H9 (cell line): Measurements from ENCODE around the gene ZNF668. TPM values are rescaled to one million over a fixed set of nuclear protein-coding genes. Genes with fewer than 3 reads are reported as not detected.

ENCODE experiments used
- DNase-seq: peaks from one replicate; pipeline ENCODE4 v3.0.0-alpha.2; 2017
- H2AFZ ChIP-seq: one replicate; pipeline ENCODE4 v1.6.1; 2013; ENCODE audit warnings: mild to moderate bottlenecking, low read length, control low read depth, moderate library complexity
- H2AK5ac ChIP-seq: 2 replicates; pipeline ENCODE4 v1.6.1; 2013; ENCODE audit warnings: low read length, control low read depth, mixed read lengths; ENCODE audit not compliant: insufficient read length
- H2BK120ac ChIP-seq: one replicate; pipeline ENCODE4 v1.6.1; 2013; ENCODE audit warnings: low read depth, mild to moderate bottlenecking, low read length, control low read depth, inconsistent platforms; ENCODE audit not compliant: poor library complexity, severe bottlenecking
- H2BK12ac ChIP-seq: 2 replicates; pipeline ENCODE4 v1.6.1; 2013; ENCODE audit warnings: low read length, control low read depth, mixed read lengths, low read depth; ENCODE audit not compliant: insufficient read length
- H2BK15ac ChIP-seq: 2 replicates; pipeline ENCODE4 v1.6.1; 2013; ENCODE audit warnings: low read depth, low read length, control low read depth
- H2BK20ac ChIP-seq: one replicate; pipeline ENCODE4 v1.6.1; 2013; ENCODE audit warnings: low read depth, mild to moderate bottlenecking, low read length, control low read depth, inconsistent platforms; ENCODE audit not compliant: poor library complexity, severe bottlenecking
- H2BK5ac ChIP-seq: 2 replicates; pipeline ENCODE4 v1.6.1; 2013; ENCODE audit warnings: low read length, control low read depth, mixed read lengths; ENCODE audit not compliant: insufficient read length
- H3K14ac ChIP-seq: 2 replicates; pipeline ENCODE4 v1.6.1; 2013; ENCODE audit warnings: low read length, control low read depth; ENCODE audit not compliant: insufficient read depth
- H3K18ac ChIP-seq: 2 replicates; pipeline ENCODE4 v1.6.1; 2013; ENCODE audit warnings: low read depth, mild to moderate bottlenecking, mixed read lengths, low read length, control low read depth; ENCODE audit not compliant: insufficient read length
- H3K23ac ChIP-seq: 2 replicates; pipeline ENCODE4 v1.6.1; 2013; ENCODE audit warnings: low read length, control low read depth, mixed read lengths, low read depth; ENCODE audit not compliant: insufficient read length
- H3K23me2 ChIP-seq: 2 replicates; pipeline ENCODE4 v1.6.1; 2013; ENCODE audit warnings: low read depth, mild to moderate bottlenecking, mixed read lengths, low read length, control low read depth; ENCODE audit not compliant: insufficient read length, poor library complexity, severe bottlenecking
- H3K27ac ChIP-seq: 2 replicates; pipeline ENCODE4 v1.5.1; 2013; ENCODE audit warnings: low read length, control low read depth, mixed read lengths, low read depth; ENCODE audit not compliant: insufficient read length
- H3K27me3 ChIP-seq: 2 replicates; pipeline ENCODE4 v1.6.1; 2013; ENCODE audit warnings: low read length, control low read depth, inconsistent platforms; ENCODE audit not compliant: insufficient read depth
- H3K4ac ChIP-seq: 2 replicates; pipeline ENCODE4 v1.6.1; 2013; ENCODE audit warnings: low read depth, mild to moderate bottlenecking, control low read depth, inconsistent platforms, low read length, moderate library complexity
- H3K4me1 ChIP-seq: 2 replicates; pipeline ENCODE4 v1.6.1; 2013; ENCODE audit warnings: low read length, control low read depth, inconsistent platforms; ENCODE audit not compliant: insufficient read depth
- H3K4me2 ChIP-seq: 2 replicates; pipeline ENCODE4 v1.6.1; 2013; ENCODE audit warnings: low read length, control low read depth, mixed read lengths; ENCODE audit not compliant: insufficient read length, insufficient read depth
- H3K56ac ChIP-seq: 2 replicates; pipeline ENCODE4 v1.6.1; 2013; ENCODE audit warnings: low read depth, mild to moderate bottlenecking, mixed read lengths, low read length, control low read depth; ENCODE audit not compliant: insufficient read length
- H3K79me1 ChIP-seq: 2 replicates; pipeline ENCODE4 v1.6.1; 2013; ENCODE audit warnings: low read depth, mild to moderate bottlenecking, moderate library complexity, low read length, control low read depth, inconsistent platforms; ENCODE audit not compliant: insufficient read depth, poor library complexity, severe bottlenecking
- H3K79me2 ChIP-seq: 2 replicates; pipeline ENCODE4 v1.6.1; 2013; ENCODE audit warnings: low read length, control low read depth, inconsistent platforms; ENCODE audit not compliant: insufficient read depth
- H3K9ac ChIP-seq: 2 replicates; pipeline ENCODE4 v1.6.1; 2013; ENCODE audit warnings: low read length, control low read depth, mixed read lengths; ENCODE audit not compliant: insufficient read length; ENCODE audit errors: extremely low read depth
- H3K9me3 ChIP-seq: one replicate; pipeline ENCODE4 v1.6.1; 2013; ENCODE audit warnings: low read depth, low read length, inconsistent platforms; ENCODE audit not compliant: control insufficient read depth
- H3T11ph ChIP-seq: one replicate; pipeline ENCODE4 v1.6.1; 2013; ENCODE audit warnings: mild to moderate bottlenecking, low read length, control low read depth, inconsistent platforms
- H4K20me1 ChIP-seq: one replicate; pipeline ENCODE4 v1.6.1; 2013; ENCODE audit not compliant: control insufficient read depth, insufficient read length, insufficient read depth
- H4K5ac ChIP-seq: 2 replicates; pipeline ENCODE4 v1.6.1; 2013; ENCODE audit warnings: low read depth, mild to moderate bottlenecking, mixed read lengths, low read length, control low read depth; ENCODE audit not compliant: insufficient read length
- H4K8ac ChIP-seq: replicated peaks from 2 replicates; pipeline ENCODE4 v1.6.1; 2013; ENCODE audit warnings: low read length, control low read depth, mixed read lengths, low read depth; ENCODE audit not compliant: insufficient read length
- H4K91ac ChIP-seq: 2 replicates; pipeline ENCODE4 v1.6.1; 2013; ENCODE audit warnings: low read depth, mild to moderate bottlenecking, moderate library complexity, mixed read lengths, low read length, control low read depth; ENCODE audit not compliant: insufficient read length
- H3K27ac Mint-ChIP-seq, 3 experiments: 2 replicates in 2 of 3; 3 replicates in 1 of 3; pipeline ENCODE4 v1.8.0; 2020 to 2021; ENCODE audit warnings: mixed read lengths in 3 of 3, mild to moderate bottlenecking in 1 of 3, moderate library complexity in 1 of 3
- H3K27me3 Mint-ChIP-seq: 2 replicates; pipeline ENCODE4 v1.8.0; 2021; ENCODE audit warnings: low read depth, mild to moderate bottlenecking, moderate library complexity, mixed read lengths
- H3K36me3 Mint-ChIP-seq, 3 experiments: 2 replicates in 2 of 3; 3 replicates in 1 of 3; pipeline ENCODE4 v1.8.0; 2020 to 2021; ENCODE audit warnings: low read depth in 3 of 3, mixed read lengths in 3 of 3; ENCODE audit not compliant: insufficient read depth in 1 of 3
- H3K4me1 Mint-ChIP-seq, 2 experiments: 2 replicates each; pipeline ENCODE4 v1.8.0; 2020; ENCODE audit warnings: mixed read lengths in 2 of 2
- H3K4me3 Mint-ChIP-seq, 2 experiments: 2 replicates in 1 of 2; 3 replicates in 1 of 2; pipeline ENCODE4 v1.8.0; 2020 to 2021; ENCODE audit warnings: mild to moderate bottlenecking in 2 of 2, mixed read lengths in 2 of 2, moderate library complexity in 1 of 2
- H3K9me3 Mint-ChIP-seq, 2 experiments: 2 replicates in 1 of 2; 3 replicates in 1 of 2; pipeline ENCODE4 v1.8.0; 2020; ENCODE audit warnings: mild to moderate bottlenecking in 2 of 2, mixed read lengths in 2 of 2, moderate library complexity in 1 of 2
- CTCF ChIP-seq: fragments of 200-600 bp; sonication (generic); conservative IDR thresholded peaks from 3 replicates; pipeline ENCODE4 v1.8.0; 2021; ENCODE audit warnings: antibody characterized with exemption, mild to moderate bottlenecking
- WGBS: extraction: QIAGEN DNeasy Blood & Tissue Kit; methylation state at CpG from one replicate; pipeline ENCODE4 v1.1.7; 2013; ENCODE audit warnings: missing lambda C conversion rate, low lambda C conversion rate, mixed read lengths; ENCODE audit not compliant: insufficient read length; ENCODE audit errors: extremely low coverage; 5-methylcytosine and 5-hydroxymethylcytosine counted together
- total RNA-seq: library from RNA; stranded (reverse); gene quantifications from 2 replicates; pipeline ENCODE4 v1.2.1, GENCODE V29; 2021

ZNF668 gene
- total RNA-seq, 1 experiment from 2014 or later = 18.6 TPM

- Histone ChIP-seq H4K8ac (no peak overlapping the region), H3K23me2 (peaks cover 5% of the 10 kb centered on the region), H3K4me2 (no peak overlapping the region), H2AK5ac (no peak overlapping the region), H3K27me3 (no peaks in the 10 kb centered on the region), H2BK20ac (no peak overlapping the region), H3K18ac (no peak overlapping the region), H2AFZ (no peak overlapping the region), H3K79me2 (no peaks in the 10 kb centered on the region), H3K4me1 (no peaks in the 10 kb centered on the region), H2BK5ac (no peak overlapping the region), H3K9ac (no peak overlapping the region), H2BK120ac (no peak overlapping the region), H2BK15ac (peak overlapping the region; percentile 19; the same call in 1 of the 2 replicates), H4K20me1 (no peaks in the 10 kb centered on the region), H3K56ac (no peak overlapping the region), H3K14ac (no peak overlapping the region), H4K5ac (no peak overlapping the region), H3K79me1 (no peaks in the 10 kb centered on the region), H3K4ac (no peak overlapping the region), H2BK12ac (no peak overlapping the region), H3K27ac (no peak overlapping the region), H4K91ac (no peak overlapping the region), H3K23ac (no peak overlapping the region), H3T11ph (no peak overlapping the region), H3K9me3 (no peaks in the 10 kb centered on the region)
- no peaks in the 10 kb centered on the region for H3K9me3 Mint-ChIP-seq
- peak overlapping the region in 1 of 3 experiments; percentile 77; a peak in 2 of 7 replicates for H3K27ac Mint-ChIP-seq
- H3K36me3 Mint-ChIP-seq = peaks cover 0 to 13% (median 2%) of the 10 kb centered on the region in 3 experiments; a peak in 3 of 7 replicates
- no CpG with 5 or more reads among the region's 10 CpGs for WGBS
- H3K4me1 Mint-ChIP-seq = peaks cover 0 to 7% of the 10 kb centered on the region in 2 experiments; a peak in 1 of 4 replicates
- no peaks in the 10 kb centered on the region for H3K27me3 Mint-ChIP-seq
- no peak for TF ChIP-seq CTCF
- no peak overlapping the region; a peak in 1 of 5 replicates for H3K4me3 Mint-ChIP-seq
- no peak for DNase-seq
Measured at GRCh38 chr16:31042866-31043265, 31.2 kb downstream of the ZNF668 start.
